Smooth muscle cell (in vitro differentiated cells): Measurements from ENCODE around the gene PSMD2. TPM values are rescaled to one million over a fixed set of nuclear protein-coding genes. Genes with fewer than 3 reads are reported as not detected.
A peak's percentile ranks its signal among the peaks of the same experiment; 100 is the strongest.

Source experiments
- DNase-seq: peaks from one replicate; lab custom pipeline; 2025; ENCODE audit not compliant: unreplicated experiment; lab: John Stamatoyannopoulos, UW
- H2AFZ ChIP-seq: fragments of 200-600 bp; sonication (generic); 2 replicates; pipeline ENCODE4 v1.6.0; 2016; ENCODE audit warnings: antibody characterized with exemption, low read depth, mild to moderate bottlenecking
- H3F3A ChIP-seq: fragments of 200-600 bp; sonication (generic); 2 replicates; pipeline ENCODE4 v1.6.0; 2017; ENCODE audit warnings: antibody characterized with exemption, low read depth
- H3K27ac ChIP-seq: fragments of 200-600 bp; sonication (generic); 2 replicates; pipeline ENCODE4 v1.5.1; 2016; ENCODE audit warnings: low read depth, mild to moderate bottlenecking
- H3K27me3 ChIP-seq: fragments of 200-600 bp; sonication (generic); 2 replicates; pipeline ENCODE4 v1.6.1; 2016; ENCODE audit warnings: low read depth, mild to moderate bottlenecking
- H3K36me3 ChIP-seq: fragments of 200-600 bp; sonication (generic); 2 replicates; pipeline ENCODE4 v1.5.1; 2016; ENCODE audit warnings: low read depth
- H3K4me1 ChIP-seq: fragments of 200-600 bp; sonication (generic); 2 replicates; pipeline ENCODE4 v1.5.1; 2016; ENCODE audit warnings: low read depth
- H3K4me2 ChIP-seq: fragments of 200-600 bp; sonication (generic); 2 replicates; pipeline ENCODE4 v1.6.0; 2016; ENCODE audit warnings: mild to moderate bottlenecking
- H3K4me3 ChIP-seq: fragments of 200-600 bp; sonication (generic); 2 replicates; pipeline ENCODE4 v1.5.1; 2016; ENCODE audit warnings: mild to moderate bottlenecking
- H3K79me2 ChIP-seq: fragments of 200-600 bp; sonication (generic); 2 replicates; pipeline ENCODE4 v1.6.0; 2016; ENCODE audit warnings: low read depth, mild to moderate bottlenecking
- H3K9ac ChIP-seq: fragments of 200-600 bp; sonication (generic); 2 replicates; pipeline ENCODE4 v1.6.0; 2016; ENCODE audit warnings: low read depth
- H3K9me3 ChIP-seq: fragments of 200-600 bp; sonication (generic); replicated peaks from 2 replicates; pipeline ENCODE4 v1.5.1; 2016; ENCODE audit warnings: low read depth
- H4K20me1 ChIP-seq: fragments of 200-600 bp; sonication (generic); 2 replicates; pipeline ENCODE4 v1.6.0; 2016; ENCODE audit warnings: low read depth
- WGBS: methylation state at CpG from one replicate; pipeline ENCODE4 v1.1.7; 2016; ENCODE audit warnings: low lambda C conversion rate; 5-methylcytosine and 5-hydroxymethylcytosine counted together
- polyA plus RNA-seq: library from polyadenylated mRNA; unstranded; fragments of >200 nt; fragmentation: Nextera tagmentation; extraction: Ambion mirVana; gene quantifications from 2 replicates; pipeline ENCODE4 v1.2.1, GENCODE V29; 2016
- total RNA-seq: library from RNA; depleted of rRNA; stranded (reverse); fragments of >200 nt; gene quantifications from 2 replicates; pipeline ENCODE4 v1.2.3, GENCODE V29; 2014
- TF ChIP-seq, protein P1 (sequence below): fragments of 200-600 bp; sonication (generic); IDR thresholded peaks from 2 replicates; pipeline ENCODE4 v1.5.1; 2017; ENCODE audit warnings: borderline replicate concordance, mild to moderate bottlenecking, antibody characterized with exemption; ENCODE audit not compliant: insufficient read depth, poor library complexity, severe bottlenecking

Gene PSMD2
- total and polyA plus RNA-seq, 2 experiments from 2014 or later, result 315 to 356 TPM

DNA sequence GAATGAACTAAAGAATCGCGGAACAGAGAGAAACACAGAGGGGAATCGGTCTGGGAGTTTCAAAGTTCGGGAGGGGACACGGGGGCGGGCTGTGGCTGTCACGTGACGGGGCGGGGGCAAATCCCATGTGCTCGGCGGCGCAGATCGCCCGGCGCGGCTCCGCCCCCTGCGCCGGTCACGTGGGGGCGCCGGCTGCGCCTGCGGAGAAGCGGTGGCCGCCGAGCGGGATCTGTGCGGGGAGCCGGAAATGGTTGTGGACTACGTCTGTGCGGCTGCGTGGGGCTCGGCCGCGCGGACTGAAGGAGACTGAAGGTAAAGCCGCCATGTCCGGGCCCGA, 15.3 kb downstream of the PSMD2 start, which contains the start of gene EIF4G1:
TSS of gene EIF4G1 (plus strand) at position 244 of the 337 bp plus-strand sequence. CDS start 1,191 bp downstream, outside the sequence.
- Histone ChIP-seq H3K4me2 (peak within 1 kb of the TSS; percentile 96), H3K27ac (peak within 1 kb of the TSS; percentile 95), H3K36me3 (no peaks in the 10 kb centered on the region), H2AFZ (peak within 1 kb of the TSS; percentile 65), H3K4me3 (peak within 1 kb of the TSS; percentile 96), H3K4me1 (peaks cover 18% of the 10 kb centered on the region), H3K79me2 (peaks cover 46% of the 10 kb centered on the region), H3F3A (peaks cover 22% of the 10 kb centered on the region), H3K9ac (peak within 1 kb of the TSS; percentile 97), H3K27me3 (no peaks in the 10 kb centered on the region), H4K20me1 (peaks cover 44% of the 10 kb centered on the region), H3K9me3 (no peaks in the 10 kb centered on the region)
- DNase-seq, result peak; percentile 85
- under 1% methylated on average over 36 of the region's 40 CpGs for WGBS
- TF ChIP-seq, protein P1, sequence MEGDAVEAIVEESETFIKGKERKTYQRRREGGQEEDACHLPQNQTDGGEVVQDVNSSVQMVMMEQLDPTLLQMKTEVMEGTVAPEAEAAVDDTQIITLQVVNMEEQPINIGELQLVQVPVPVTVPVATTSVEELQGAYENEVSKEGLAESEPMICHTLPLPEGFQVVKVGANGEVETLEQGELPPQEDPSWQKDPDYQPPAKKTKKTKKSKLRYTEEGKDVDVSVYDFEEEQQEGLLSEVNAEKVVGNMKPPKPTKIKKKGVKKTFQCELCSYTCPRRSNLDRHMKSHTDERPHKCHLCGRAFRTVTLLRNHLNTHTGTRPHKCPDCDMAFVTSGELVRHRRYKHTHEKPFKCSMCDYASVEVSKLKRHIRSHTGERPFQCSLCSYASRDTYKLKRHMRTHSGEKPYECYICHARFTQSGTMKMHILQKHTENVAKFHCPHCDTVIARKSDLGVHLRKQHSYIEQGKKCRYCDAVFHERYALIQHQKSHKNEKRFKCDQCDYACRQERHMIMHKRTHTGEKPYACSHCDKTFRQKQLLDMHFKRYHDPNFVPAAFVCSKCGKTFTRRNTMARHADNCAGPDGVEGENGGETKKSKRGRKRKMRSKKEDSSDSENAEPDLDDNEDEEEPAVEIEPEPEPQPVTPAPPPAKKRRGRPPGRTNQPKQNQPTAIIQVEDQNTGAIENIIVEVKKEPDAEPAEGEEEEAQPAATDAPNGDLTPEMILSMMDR, result no peak

DNA sequence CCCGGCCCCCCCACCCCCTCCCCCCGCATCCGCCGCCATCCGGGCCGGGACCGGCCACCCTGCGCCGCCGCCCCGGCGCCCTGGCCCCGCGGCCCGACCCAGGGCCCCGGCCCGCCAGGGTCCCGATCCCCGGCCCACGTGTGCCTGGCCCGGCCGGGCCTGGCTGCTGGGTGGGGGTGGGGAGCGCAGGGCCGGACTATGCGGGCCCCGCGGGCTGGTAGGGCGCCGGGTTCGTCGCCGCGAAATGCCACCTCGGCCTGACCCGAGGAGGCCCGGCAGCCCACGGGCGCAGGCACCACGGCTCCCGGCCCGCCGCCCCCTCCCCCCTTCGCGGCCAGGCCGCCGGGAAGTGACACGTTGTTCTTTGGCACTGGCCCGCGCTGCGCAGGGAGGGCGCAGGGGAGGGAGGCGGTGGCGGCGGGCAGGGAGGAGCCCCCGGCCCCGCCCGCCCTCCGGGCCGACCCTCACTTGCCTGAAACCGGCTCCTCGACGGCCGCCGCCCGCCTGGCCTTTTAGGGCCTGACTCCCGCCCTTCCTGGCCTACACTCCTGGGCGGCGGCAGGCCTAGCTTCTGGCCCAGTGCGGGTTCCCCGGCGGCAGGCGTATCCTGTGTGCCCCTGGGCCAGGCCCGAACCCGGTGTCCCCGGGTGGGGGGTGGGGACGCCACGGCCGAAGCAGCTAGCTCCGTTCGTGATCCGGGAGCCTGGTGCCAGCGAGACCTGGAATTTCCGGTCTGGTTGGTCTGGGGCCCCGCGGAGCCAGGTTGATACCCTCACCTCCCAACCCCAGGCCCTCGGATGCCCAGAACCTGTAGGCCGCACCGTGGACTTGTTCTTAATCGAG, 15.9 kb downstream of the PSMD2 start:
- H3K4me3 ChIP-seq, result peak overlapping the region; percentile 96
- no peaks in the 10 kb centered on the region for H3K9me3 ChIP-seq
- peaks cover 22% of the 10 kb centered on the region for H3F3A ChIP-seq
- peaks cover 22% of the 10 kb centered on the region for H3K4me1 ChIP-seq
- TF ChIP-seq, protein P1, result no peak
- H3K27ac ChIP-seq, result peak overlapping the region; percentile 95
- no peaks in the 10 kb centered on the region for H3K27me3 ChIP-seq
- H4K20me1 ChIP-seq, result peaks cover 50% of the 10 kb centered on the region
- H3K36me3 ChIP-seq, result no peaks in the 10 kb centered on the region
- peak; percentile 60 for DNase-seq
- peaks cover 50% of the 10 kb centered on the region for H3K79me2 ChIP-seq
- H3K4me2 ChIP-seq, result peak overlapping the region; percentile 96
- no peak overlapping the region for H2AFZ ChIP-seq
- H3K9ac ChIP-seq, result peak overlapping the region; percentile 97
- WGBS, result 0% methylated on average over 18 of the region's 89 CpGs

DNA sequence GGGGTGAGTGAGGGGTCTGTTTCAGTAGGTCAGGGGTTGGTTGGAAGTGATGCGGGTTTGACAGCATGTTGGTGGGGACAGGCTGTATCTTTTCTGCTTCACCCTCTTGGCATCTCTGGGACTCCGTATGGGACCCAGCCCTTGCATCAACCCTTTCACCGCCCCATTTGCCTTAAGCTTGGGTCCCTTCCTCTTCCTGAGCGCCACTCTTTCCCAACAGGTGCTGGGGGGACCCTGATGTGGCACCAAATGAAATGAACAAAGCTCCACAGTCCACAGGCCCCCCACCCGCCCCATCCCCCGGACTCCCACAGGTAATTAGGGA, 16.5 kb downstream of the PSMD2 start:
- Histone ChIP-seq H3K27ac (peak overlapping the region; percentile 95), H3F3A (peaks cover 22% of the 10 kb centered on the region), H3K27me3 (no peaks in the 10 kb centered on the region), H3K4me2 (peak overlapping the region; percentile 96), H3K36me3 (no peaks in the 10 kb centered on the region), H2AFZ (no peak overlapping the region), H3K79me2 (peaks cover 54% of the 10 kb centered on the region), H4K20me1 (peaks cover 55% of the 10 kb centered on the region), H3K9ac (peak overlapping the region; percentile 97), H3K4me1 (peaks cover 22% of the 10 kb centered on the region), H3K4me3 (peak overlapping the region; percentile 96), H3K9me3 (no peaks in the 10 kb centered on the region)
- TF ChIP-seq, protein P1, result no peak
- no peak for DNase-seq
- WGBS, result 2% methylated on average over 6 of the region's 6 CpGs
